ENCODE data around the gene DHX30. TPM values are rescaled to one million over a fixed set of nuclear protein-coding genes. Genes with fewer than 3 reads are reported as not detected.

Gene DHX30
- total RNA-seq, 3 donors from 2014 or later (not counting 1 experiment from before 2014, with no cell fraction given): 72.0 to 83.4 (median 82.1) TPM

DNA sequence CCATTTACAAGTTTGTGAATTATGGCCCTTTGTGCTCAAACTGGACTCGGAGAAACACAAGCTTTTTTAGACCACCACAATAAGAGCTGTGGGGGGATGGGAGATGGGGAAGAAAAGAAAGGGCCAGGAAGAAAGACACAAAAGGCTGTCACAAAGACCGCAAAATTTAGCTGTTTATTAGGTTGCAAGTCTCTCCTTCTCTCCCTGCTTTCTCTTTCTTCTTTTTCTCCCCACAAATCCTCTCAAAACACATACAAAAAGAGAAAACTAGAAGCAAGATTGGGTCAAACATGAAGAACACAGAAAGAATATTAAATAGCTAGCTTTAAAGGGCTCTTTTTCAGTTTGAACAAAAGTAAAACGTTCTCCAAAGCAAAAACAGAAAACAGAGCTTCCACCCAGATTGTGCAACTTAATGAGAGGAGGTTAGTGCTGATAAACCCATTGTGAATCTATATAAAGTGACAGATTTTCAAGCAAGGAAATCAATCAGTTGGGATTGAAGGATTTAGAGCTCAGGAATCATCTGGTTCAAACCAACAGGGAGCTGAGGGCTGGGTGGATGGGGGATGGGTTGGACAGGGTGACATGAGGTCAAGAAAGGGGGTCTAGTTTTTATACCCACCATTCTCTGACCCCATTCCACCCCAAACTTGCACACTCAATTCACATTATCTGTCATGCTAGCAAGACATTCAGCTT is 87.3 kb downstream of the DHX30 start:
- no peaks in the 10 kb centered on the region for H3K27me3 ChIP-seq (ENCODE audit: control insufficient read depth, insufficient read depth, low read length)
- DNase-seq (no peak), ATAC-seq (no peak)
- Mint-ChIP-seq H3K27ac (no peak overlapping the region), H3K4me3 (no peak overlapping the region), H3K36me3 (no peaks in the 10 kb centered on the region), H3K9me3 (no peaks in the 10 kb centered on the region), H3K4me1 (no peaks in the 10 kb centered on the region), H3K27me3 (ENCODE audit: low read depth in 2 of 2) (no peaks in the 10 kb centered on the region)
- TF ChIP-seq, protein P1, sequence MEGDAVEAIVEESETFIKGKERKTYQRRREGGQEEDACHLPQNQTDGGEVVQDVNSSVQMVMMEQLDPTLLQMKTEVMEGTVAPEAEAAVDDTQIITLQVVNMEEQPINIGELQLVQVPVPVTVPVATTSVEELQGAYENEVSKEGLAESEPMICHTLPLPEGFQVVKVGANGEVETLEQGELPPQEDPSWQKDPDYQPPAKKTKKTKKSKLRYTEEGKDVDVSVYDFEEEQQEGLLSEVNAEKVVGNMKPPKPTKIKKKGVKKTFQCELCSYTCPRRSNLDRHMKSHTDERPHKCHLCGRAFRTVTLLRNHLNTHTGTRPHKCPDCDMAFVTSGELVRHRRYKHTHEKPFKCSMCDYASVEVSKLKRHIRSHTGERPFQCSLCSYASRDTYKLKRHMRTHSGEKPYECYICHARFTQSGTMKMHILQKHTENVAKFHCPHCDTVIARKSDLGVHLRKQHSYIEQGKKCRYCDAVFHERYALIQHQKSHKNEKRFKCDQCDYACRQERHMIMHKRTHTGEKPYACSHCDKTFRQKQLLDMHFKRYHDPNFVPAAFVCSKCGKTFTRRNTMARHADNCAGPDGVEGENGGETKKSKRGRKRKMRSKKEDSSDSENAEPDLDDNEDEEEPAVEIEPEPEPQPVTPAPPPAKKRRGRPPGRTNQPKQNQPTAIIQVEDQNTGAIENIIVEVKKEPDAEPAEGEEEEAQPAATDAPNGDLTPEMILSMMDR (IDR thresholded peaks at IDR 0.05): no peak
- H3K36me3 ChIP-seq (ENCODE audit: control insufficient read depth, insufficient read depth, low read length): peaks cover 26% of the 10 kb centered on the region
- H3K9me3 ChIP-seq (ENCODE audit: control insufficient read depth, insufficient read depth, low read length): no peaks in the 10 kb centered on the region
- H3K4me1 ChIP-seq (ENCODE audit: control insufficient read depth, insufficient read depth, low read length): no peaks in the 10 kb centered on the region
- no peak overlapping the region for H3K4me3 ChIP-seq (ENCODE audit: low read length)
- 95% methylated on average over 2 of the region's 3 CpGs for WGBS (ENCODE audit: insufficient coverage)
- H3K27ac ChIP-seq (ENCODE audit: low read length): no peak overlapping the region
- intact Hi-C loops (cut with micrococcal nuclease): no loop called here

DNA sequence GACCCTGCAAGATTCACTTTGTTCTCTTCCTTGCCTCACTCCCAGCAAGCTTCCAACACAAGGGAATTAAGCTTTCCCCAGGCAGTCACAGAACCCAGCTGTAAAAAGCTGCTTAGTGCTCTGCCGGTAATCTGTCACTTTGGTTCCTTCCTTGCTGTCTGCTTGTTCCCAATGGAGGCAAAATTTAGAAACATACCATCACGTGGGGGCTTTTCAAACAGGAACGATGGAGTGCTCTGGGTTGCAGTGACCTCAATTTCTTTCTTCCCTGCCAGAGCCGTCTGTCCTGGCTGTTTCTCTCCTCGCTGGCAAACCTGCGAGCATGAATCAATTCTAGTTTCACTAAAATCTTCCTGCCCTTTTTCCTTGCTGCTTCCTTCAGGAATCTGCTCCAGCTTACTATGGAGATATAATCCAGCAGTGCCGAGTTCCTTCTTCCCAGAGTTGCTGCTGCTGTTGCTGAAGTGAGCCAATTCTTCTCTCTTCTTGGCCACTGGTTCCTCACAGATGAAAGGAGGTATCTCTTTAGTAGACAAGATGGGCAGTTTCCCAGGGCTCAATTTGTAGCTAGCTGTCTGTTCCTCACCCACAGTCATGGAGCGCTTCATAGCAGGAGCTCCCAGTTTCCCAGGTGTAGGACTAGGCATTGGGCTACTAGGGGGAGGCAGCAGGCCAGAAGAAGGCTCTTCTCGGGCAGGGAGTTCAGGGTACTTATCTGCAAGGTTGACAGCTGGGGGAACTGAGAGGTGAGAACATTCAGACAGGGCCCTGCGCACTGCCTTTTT is 88.1 kb downstream of the DHX30 start:
- Histone ChIP-seq H3K27ac (ENCODE audit: low read length) (no peak overlapping the region), H3K4me1 (ENCODE audit: control insufficient read depth, insufficient read depth, low read length) (no peaks in the 10 kb centered on the region), H3K4me3 (ENCODE audit: low read length) (no peak overlapping the region), H3K9me3 (ENCODE audit: control insufficient read depth, insufficient read depth, low read length) (no peaks in the 10 kb centered on the region), H3K27me3 (ENCODE audit: control insufficient read depth, insufficient read depth, low read length) (no peaks in the 10 kb centered on the region), H3K36me3 (ENCODE audit: control insufficient read depth, insufficient read depth, low read length) (peaks cover 26% of the 10 kb centered on the region)
- 92% methylated on average over 10 of the region's 10 CpGs for WGBS (ENCODE audit: insufficient coverage)
- Mint-ChIP-seq H3K36me3 (no peaks in the 10 kb centered on the region), H3K27me3 (ENCODE audit: low read depth in 2 of 2) (no peaks in the 10 kb centered on the region), H3K4me1 (no peaks in the 10 kb centered on the region), H3K4me3 (no peak overlapping the region), H3K27ac (no peak overlapping the region), H3K9me3 (no peaks in the 10 kb centered on the region)
- ATAC-seq: no peak
- intact Hi-C loops (cut with micrococcal nuclease): no loop called here
- no peak for DNase-seq
- TF ChIP-seq, protein P1 (IDR thresholded peaks at IDR 0.05): no peak

DNA sequence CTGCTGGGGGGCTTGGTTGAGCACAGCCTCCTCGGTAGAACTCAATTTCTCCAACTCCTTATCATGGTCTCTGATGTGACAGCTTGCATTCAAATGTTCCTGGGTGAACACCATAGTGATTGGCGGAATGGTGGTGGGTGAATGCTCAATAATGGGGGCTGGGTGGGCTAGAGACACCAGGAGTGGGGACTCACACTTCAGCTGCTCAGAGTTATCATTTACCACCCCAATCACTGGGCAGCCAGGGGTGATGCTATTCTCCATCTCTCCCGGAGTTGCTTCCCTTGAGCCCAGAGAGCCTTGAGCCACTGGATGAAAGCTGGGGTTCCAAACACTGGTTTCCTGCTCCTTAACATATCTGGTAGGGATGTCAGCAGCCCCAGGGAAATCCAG is 88.7 kb downstream of the DHX30 start:
- no peak overlapping the region for H3K27ac Mint-ChIP-seq
- no peak overlapping the region for H3K4me3 Mint-ChIP-seq
- H3K9me3 ChIP-seq (ENCODE audit: control insufficient read depth, insufficient read depth, low read length): no peaks in the 10 kb centered on the region
- TF ChIP-seq, protein P1 (IDR thresholded peaks at IDR 0.05): no peak
- no peak overlapping the region for H3K4me3 ChIP-seq (ENCODE audit: low read length)
- intact Hi-C loops (cut with micrococcal nuclease): no loop called here
- H3K4me1 Mint-ChIP-seq: no peaks in the 10 kb centered on the region
- DNase-seq (no peak), ATAC-seq (no peak)
- peaks cover 26% of the 10 kb centered on the region for H3K36me3 ChIP-seq (ENCODE audit: control insufficient read depth, insufficient read depth, low read length)
- no peaks in the 10 kb centered on the region for H3K4me1 ChIP-seq (ENCODE audit: control insufficient read depth, insufficient read depth, low read length)
- H3K27me3 Mint-ChIP-seq (ENCODE audit: low read depth in 2 of 2): no peaks in the 10 kb centered on the region
- no peaks in the 10 kb centered on the region for H3K27me3 ChIP-seq (ENCODE audit: control insufficient read depth, insufficient read depth, low read length)
- H3K9me3 Mint-ChIP-seq: no peaks in the 10 kb centered on the region
- no peaks in the 10 kb centered on the region for H3K36me3 Mint-ChIP-seq
- H3K27ac ChIP-seq (ENCODE audit: low read length): no peak overlapping the region
- 97% methylated on average over 2 of the region's 3 CpGs for WGBS (ENCODE audit: insufficient coverage)
